Duodenal mucosa (tissue), 2 donors: ENCODE measurements around the gene PPP1R10.

ENCODE experiments used
- H3K27ac ChIP-seq: one replicate; pipeline ENCODE4 v1.7.0; 2013; ENCODE audit warnings: low read depth, low read length
- H3K27me3 ChIP-seq, 2 donors: one replicate each; pipeline ENCODE4 v1.7.0; 2013; ENCODE audit warnings: low read length in 2 of 2, control low read depth in 1 of 2; ENCODE audit not compliant: insufficient read depth in 2 of 2, control insufficient read depth in 1 of 2
- H3K36me3 ChIP-seq, 2 donors: one replicate each; pipeline ENCODE4 v1.7.0; 2013; ENCODE audit warnings: low read length in 2 of 2, control low read depth in 1 of 2; ENCODE audit not compliant: insufficient read depth in 2 of 2, control insufficient read depth in 1 of 2
- H3K4me1 ChIP-seq, 2 donors: one replicate each; pipeline ENCODE4 v1.7.0; 2013; ENCODE audit warnings: low read length in 2 of 2, control low read depth in 1 of 2; ENCODE audit not compliant: insufficient read depth in 2 of 2, control insufficient read depth in 1 of 2
- H3K4me3 ChIP-seq, 2 donors: one replicate each; pipeline ENCODE4 v1.7.0; 2013; ENCODE audit warnings: low read length in 2 of 2, low read depth in 1 of 2
- H3K9ac ChIP-seq, 2 donors: one replicate each; pipeline ENCODE4 v1.7.0; 2013; ENCODE audit warnings: low read length in 2 of 2, low read depth in 1 of 2
- H3K9me3 ChIP-seq, 2 donors: one replicate each; pipeline ENCODE4 v1.7.0; 2013; ENCODE audit warnings: low read length in 2 of 2, control low read depth in 1 of 2; ENCODE audit not compliant: control insufficient read depth in 1 of 2

Gene PPP1R10

GRCh38 chr6:30613251-30614043, 3.6 kb downstream of the PPP1R10 start:
- Histone ChIP-seq H3K4me1 (peaks cover 25% of the 10 kb centered on the region in 2 donors), H3K27me3 (no peaks in the 10 kb centered on the region), H3K9me3 (no peaks in the 10 kb centered on the region), H3K4me3 (no peak overlapping the region), H3K36me3 (peaks cover 29 to 34% of the 10 kb centered on the region in 2 donors), H3K9ac (peak overlapping the region in 1 of 2 donors; percentile 87), H3K27ac (no peak overlapping the region)

- H3K4me1 ChIP-seq: peaks cover 22 to 23% of the 10 kb centered on the region in 2 donors
- no peaks in the 10 kb centered on the region for H3K27me3 ChIP-seq
- peaks cover 31 to 40% of the 10 kb centered on the region in 2 donors for H3K36me3 ChIP-seq
- H3K27ac ChIP-seq: no peak overlapping the region
- H3K4me3 ChIP-seq: no peak overlapping the region
- no peaks in the 10 kb centered on the region for H3K9me3 ChIP-seq
- H3K9ac ChIP-seq: no peak overlapping the region
Observed at GRCh38 chr6:30612687-30613248, 4.3 kb downstream of the PPP1R10 start.

GRCh38 chr6:30612213-30612612, 4.8 kb downstream of the PPP1R10 start:
- no peak overlapping the region for H3K9ac ChIP-seq
- H3K4me1 ChIP-seq: peaks cover 22 to 23% of the 10 kb centered on the region in 2 donors
- H3K27me3 ChIP-seq: no peaks in the 10 kb centered on the region
- H3K4me3 ChIP-seq: no peak overlapping the region
- H3K27ac ChIP-seq: no peak overlapping the region
- peaks cover 35 to 44% of the 10 kb centered on the region in 2 donors for H3K36me3 ChIP-seq
- no peaks in the 10 kb centered on the region for H3K9me3 ChIP-seq

- Histone ChIP-seq H3K4me1 (peaks cover 22 to 23% of the 10 kb centered on the region in 2 donors), H3K9me3 (no peaks in the 10 kb centered on the region), H3K27me3 (no peaks in the 10 kb centered on the region), H3K36me3 (peaks cover 35 to 46% of the 10 kb centered on the region in 2 donors), H3K4me3 (no peak overlapping the region), H3K27ac (no peak overlapping the region), H3K9ac (no peak overlapping the region)
Observed at GRCh38 chr6:30611856-30612194, 5.2 kb downstream of the PPP1R10 start.

- no peak overlapping the region for H3K27ac ChIP-seq
- H3K36me3 ChIP-seq: peaks cover 35 to 46% of the 10 kb centered on the region in 2 donors
- peaks cover 22 to 23% of the 10 kb centered on the region in 2 donors for H3K4me1 ChIP-seq
Observed at GRCh38 chr6:30611150-30611855, 5.7 kb downstream of the PPP1R10 start.

GRCh38 chr6:30610065-30610464, 7.0 kb downstream of the PPP1R10 start:
- no peak overlapping the region for H3K9ac ChIP-seq
- peaks cover 40 to 51% of the 10 kb centered on the region in 2 donors for H3K36me3 ChIP-seq
- H3K4me1 ChIP-seq: peaks cover 22 to 23% of the 10 kb centered on the region in 2 donors
- H3K27me3 ChIP-seq: no peaks in the 10 kb centered on the region
- H3K27ac ChIP-seq: no peak overlapping the region
- H3K9me3 ChIP-seq: no peaks in the 10 kb centered on the region
- H3K4me3 ChIP-seq: no peak overlapping the region

More at GRCh38 chr6:30611150-30611855, 5.7 kb downstream of the PPP1R10 start:
- Histone ChIP-seq H3K9ac (no peak overlapping the region), H3K9me3 (no peaks in the 10 kb centered on the region), H3K27me3 (no peaks in the 10 kb centered on the region), H3K4me3 (no peak overlapping the region)

GRCh38 chr6:30603961-30604360, 13.1 kb downstream of the PPP1R10 start:
- Histone ChIP-seq H3K4me1 (no peaks in the 10 kb centered on the region), H3K4me3 (no peak overlapping the region), H3K27me3 (no peaks in the 10 kb centered on the region), H3K9me3 (no peaks in the 10 kb centered on the region), H3K9ac (no peak overlapping the region), H3K36me3 (peaks cover 72 to 82% of the 10 kb centered on the region in 2 donors), H3K27ac (no peak overlapping the region)

GRCh38 chr6:30601815-30602641, 15.0 kb downstream of the PPP1R10 start:
- H3K27me3 ChIP-seq: no peaks in the 10 kb centered on the region
- H3K4me3 ChIP-seq: no peak overlapping the region
- H3K9me3 ChIP-seq: no peaks in the 10 kb centered on the region
- no peak overlapping the region for H3K27ac ChIP-seq
- no peak overlapping the region for H3K9ac ChIP-seq
- no peaks in the 10 kb centered on the region for H3K4me1 ChIP-seq
- peaks cover 61 to 66% of the 10 kb centered on the region in 2 donors for H3K36me3 ChIP-seq

GRCh38 chr6:30601436-30601814, 15.6 kb downstream of the PPP1R10 start:
- Histone ChIP-seq H3K9me3 (no peaks in the 10 kb centered on the region), H3K9ac (no peak overlapping the region), H3K27me3 (no peaks in the 10 kb centered on the region), H3K4me3 (no peak overlapping the region), H3K36me3 (peaks cover 55 to 60% of the 10 kb centered on the region in 2 donors), H3K4me1 (no peaks in the 10 kb centered on the region), H3K27ac (no peak overlapping the region)
